ENCODE results near the gene MPDU1.
A peak's percentile ranks its signal among the peaks of the same experiment; 100 is the strongest.
"Not testable (repeated sequence)": the region's sequence is repeated elsewhere in the genome, so short reads cannot be mapped to it uniquely, and the experiment has no call there.

Gene MPDU1

DNA sequence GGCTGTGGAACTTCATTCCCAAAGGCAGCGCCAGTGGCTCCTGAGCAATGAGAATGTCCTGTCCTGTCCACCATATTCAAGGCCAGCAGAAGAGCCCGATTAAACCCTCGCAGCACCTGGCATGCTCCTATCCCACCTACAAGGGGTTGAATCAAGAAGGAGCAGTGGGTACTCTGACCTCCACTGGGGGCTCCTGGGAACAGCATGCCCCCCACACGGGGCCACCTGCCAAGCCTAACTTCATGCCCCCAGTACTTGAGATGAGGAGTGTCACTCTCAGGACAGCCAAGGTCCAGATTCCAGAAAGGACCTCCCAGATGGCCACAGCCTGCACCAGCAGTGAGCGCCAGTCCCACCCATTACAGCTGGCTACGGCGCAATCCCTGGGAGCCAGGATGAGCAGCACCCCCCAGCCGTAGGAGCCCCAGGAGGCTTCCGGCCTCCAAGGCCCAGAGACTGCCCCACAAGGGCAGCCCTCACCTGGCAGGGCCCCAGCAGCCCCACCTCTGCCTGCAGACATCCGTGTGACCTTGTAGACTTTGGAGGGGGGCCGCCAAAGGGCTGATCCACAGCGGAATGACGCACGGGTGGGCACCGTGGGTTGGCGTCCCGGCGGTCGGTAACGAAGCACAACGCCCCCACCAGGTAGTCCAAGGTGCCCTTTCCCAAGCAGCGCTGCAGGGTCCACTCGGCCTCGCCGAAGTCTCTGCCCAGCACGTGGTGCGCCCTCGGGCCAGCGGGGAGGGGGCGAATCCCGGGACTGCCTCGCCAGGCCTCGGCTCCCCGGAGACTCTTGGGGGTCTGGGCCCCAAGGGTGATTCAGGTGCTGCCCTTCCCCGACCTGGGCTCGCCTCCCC lies 1.0 kb upstream of the MPDU1 start:
- FAIRE-seq = no peak

DNA sequence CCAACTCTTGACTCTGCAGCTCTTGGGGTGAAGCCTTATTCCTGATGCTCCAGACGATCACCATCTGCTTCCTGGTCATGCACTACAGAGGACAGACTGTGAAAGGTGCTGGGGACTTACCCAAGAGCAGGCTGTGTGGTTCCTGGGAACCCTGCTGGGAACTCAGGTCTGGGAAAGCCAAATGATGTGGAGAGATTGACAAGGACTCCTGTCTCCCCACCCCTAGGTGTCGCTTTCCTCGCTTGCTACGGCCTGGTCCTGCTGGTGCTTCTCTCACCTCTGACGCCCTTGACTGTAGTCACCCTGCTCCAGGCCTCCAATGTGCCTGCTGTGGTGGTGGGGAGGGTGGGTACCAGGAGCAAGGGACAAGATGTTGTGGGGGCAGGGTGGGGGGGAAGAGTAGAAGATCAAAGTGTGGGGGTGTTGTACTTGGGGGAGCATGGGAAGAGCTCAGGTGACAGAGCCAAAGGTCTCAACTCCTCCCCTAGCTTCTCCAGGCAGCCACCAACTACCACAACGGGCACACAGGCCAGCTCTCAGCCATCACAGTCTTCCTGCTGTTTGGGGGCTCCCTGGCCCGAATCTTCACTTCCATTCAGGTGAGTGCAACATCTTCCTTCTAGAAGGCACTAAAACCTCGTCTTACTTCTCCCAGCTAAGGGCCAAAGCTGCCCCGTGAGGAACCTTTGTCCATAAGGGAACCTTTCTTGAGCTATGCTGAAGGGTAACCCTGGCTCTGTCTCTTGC lies 3.2 kb downstream of the MPDU1 start:
- FAIRE-seq = peak; percentile 80

- FAIRE-seq = peak; percentile 63
Measured at GRCh38 chr17:7587420-7588151, 3.9 kb downstream of the MPDU1 start.

DNA sequence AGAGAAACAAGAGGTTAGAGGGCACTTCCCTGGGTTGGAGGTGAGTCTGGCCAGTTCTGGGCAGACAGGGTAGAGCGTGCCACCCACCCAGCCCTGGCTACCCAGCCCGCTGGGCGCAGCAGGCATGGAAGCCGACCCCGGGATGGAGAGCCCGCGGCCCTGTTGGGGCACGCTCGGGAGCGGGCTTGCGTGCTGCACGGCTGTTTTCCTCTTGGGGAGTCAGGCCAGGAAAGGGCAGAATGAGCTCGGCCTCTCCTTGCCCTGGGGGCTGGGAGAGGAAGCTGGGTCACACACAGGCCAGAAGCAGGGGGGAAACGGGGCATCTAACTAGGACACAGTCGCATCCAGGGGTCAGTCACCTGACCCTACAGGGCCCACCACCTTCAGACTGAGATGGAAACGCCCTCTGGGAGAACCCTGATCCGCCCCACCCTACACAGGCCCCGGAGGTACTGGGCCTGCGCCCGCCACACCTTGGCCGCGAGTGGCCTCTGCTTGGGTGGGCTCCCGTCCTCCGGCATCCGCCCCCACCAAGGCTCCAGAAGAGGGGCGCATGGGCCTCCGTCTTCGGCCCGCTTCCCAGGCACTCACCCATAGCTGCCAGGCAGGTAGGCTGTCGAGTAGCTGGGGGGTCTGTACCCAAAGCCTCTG lies 5.0 kb downstream of the MPDU1 start:
- no peak for FAIRE-seq

GRCh38 chr17:7589204-7589868 lies 5.7 kb downstream of the MPDU1 start:
- peak; percentile 88 for FAIRE-seq

DNA sequence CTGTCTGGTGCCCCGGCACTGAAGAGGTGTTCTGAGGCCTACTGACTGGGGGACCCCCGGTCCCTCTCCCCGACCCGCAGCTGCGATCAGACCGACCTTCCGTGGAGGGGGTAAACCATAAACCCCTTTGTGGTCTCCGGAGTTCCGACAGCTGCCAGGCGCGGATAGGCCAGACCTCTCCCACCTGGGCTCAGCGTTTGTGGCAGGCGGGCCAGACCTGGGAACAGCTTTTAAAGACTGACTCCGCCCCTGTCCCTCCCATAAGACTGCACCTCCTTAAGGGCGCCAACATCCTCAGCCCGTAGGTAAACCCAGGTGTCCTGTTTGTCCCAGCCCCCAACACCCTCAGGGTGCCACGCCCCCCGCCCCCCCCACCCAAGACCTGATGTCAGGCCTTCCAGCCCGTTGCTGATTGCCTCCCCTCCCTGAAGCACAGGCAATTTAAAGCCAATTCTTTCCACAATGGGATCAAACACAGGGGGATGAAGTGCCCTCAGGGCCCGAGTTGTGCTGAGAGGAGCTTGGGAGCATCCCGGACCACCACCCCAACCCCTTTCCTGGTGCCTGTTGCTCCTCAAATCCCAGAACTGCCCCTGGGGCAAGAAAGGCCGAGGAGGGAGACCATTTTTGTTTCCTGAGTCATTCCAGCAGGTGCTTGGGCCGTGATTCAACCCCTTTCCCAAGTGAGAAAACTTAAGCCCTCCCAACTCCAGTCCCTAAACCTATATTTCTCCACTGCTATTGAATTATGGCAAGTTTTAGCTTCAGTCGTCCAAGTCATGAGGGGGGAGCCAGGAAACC lies 6.4 kb downstream of the MPDU1 start, which contains the start of gene SOX15:
Gene SOX15 (minus strand): TSS at position 204 of the 801 bp plus-strand sequence. CDS start 418 bp downstream, outside the sequence.
- FAIRE-seq = peak; percentile 94

DNA sequence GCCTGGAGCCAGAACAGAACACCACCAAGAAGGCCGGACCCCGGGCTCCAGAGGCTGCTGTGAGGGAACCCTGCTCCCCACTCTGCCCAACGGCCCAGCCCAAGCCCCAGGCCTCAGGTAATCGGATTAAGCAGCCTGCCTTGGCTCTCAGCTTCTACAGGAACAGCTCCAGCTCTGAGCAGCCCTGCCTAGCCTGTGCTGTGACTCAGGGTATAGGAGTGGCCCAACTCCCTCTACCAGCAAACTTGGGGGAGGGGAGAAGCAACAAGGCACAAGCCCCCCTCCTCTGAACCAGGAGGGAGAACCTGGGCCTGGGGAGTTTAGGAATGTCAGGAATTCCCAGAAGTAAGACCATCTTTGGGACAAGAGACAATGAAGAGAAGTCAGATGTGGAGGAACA lies 7.1 kb downstream of the MPDU1 start:
- no peak for FAIRE-seq

DNA sequence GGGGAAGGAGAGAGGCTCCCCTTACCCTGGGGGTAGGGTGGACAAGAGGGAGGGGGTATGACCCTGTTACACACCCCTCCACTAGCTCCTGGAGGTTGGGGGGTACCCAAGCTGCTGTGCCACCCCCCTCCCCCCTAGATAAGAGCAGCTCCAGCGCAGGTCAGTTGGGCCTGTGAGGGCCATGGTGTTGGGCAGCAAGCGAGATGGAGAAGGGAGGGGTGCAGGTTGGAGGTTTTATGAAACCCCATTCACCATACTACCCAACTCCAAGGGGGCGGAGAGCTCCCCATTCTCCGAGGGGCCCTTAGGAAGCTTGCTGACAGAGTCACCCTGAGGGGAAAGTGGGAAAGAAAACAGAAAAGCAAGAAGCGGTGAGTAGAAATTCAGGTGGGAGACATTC lies 7.9 kb downstream of the MPDU1 start:
- FAIRE-seq = no peak

- FAIRE-seq = no peak
Measured at GRCh38 chr17:7592422-7593021, 8.9 kb downstream of the MPDU1 start.

GRCh38 chr17:7593296-7593695 lies 9.6 kb downstream of the MPDU1 start:
- FAIRE-seq = no peak

- FAIRE-seq = not testable (repeated sequence)
Measured at GRCh38 chr17:7597561-7597960, 13.9 kb downstream of the MPDU1 start.

DNA sequence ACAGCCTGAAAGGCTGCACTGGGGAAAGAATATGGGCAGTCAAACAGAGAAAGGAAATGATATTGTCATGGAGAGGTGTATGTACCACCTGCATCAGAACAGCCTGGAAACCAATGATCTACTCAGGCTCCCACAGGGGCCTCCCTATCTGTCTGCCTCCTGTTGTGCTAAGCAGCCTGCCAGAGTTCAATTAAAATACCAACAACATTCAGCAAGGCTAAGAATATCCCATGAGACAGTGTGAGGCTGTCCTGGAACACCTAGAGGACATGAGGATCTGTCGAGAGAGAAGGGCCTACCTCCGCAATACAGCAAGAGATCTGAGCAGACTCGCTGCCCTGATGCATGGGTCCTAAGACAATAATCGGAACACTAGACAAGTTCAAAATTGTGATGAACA lies 22.6 kb downstream of the MPDU1 start:
- no peak for FAIRE-seq

- no peak for FAIRE-seq
Measured at GRCh38 chr17:7610641-7611040, 27.0 kb downstream of the MPDU1 start.

DNA sequence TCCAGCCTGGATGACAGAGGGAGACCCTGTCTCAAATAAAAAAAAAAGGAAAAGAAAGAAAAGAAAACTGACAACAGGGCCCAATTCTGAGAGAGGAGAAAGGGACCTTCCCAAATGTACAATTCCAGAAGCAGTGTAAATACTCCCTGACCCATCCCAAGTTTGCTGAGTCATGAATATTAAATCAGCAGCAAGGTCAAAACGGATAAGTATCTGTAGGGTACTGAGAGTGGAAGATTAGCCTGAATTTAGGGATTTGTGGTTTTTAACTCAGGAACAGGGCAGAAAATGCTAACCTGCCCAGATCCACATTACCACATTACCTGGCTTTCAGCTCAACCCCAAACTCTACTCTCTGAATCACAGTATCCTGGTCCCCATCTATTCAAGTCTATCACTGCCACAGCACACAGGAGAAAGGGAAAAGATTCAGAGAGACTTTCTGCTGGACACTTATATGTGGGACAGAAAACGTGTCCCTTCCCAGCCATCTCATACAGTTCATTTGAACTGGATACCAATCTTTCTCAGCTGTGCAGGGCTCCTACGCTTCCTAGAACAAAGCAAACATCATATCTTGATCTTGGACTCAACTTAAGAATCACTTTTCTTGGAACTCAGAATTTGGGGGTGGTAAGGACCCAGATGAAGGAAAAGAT lies 28.1 kb downstream of the MPDU1 start:
- no peak for FAIRE-seq

GRCh38 chr17:7612294-7612640 lies 28.6 kb downstream of the MPDU1 start:
- no peak for FAIRE-seq

GRCh38 chr17:7613769-7614424 lies 30.2 kb downstream of the MPDU1 start:
- no peak for FAIRE-seq

GRCh38 chr17:7614425-7615264 lies 31.0 kb downstream of the MPDU1 start, which contains the start of gene FXR2:
Gene FXR2, minus strand, starts transcription at chr17:7614897. Its CDS starts 365 bp downstream, at chr17:7614532.
- FAIRE-seq = peak; percentile 99

GRCh38 chr17:7615265-7615747 lies 31.7 kb downstream of the MPDU1 start:
- no peak for FAIRE-seq

DNA sequence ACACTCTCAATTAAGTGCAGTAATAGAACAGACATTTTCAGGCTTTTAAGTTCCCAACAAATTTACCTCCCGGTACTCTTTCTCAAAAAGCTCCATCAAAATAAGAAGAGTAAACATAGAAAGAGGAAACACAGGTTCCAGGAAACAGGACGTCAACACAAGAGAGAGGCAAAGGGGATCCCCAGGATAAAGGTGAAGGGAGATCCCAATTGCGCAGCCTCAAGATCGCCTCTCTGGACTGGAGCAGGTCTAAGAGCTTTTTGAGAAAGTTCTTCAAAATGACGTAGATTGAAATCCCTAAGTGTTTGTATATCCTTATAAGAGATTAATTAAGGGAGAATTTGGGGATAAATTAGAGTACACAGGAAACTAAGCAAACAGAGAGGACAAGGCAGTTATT lies 35.0 kb downstream of the MPDU1 start:
- no peak for FAIRE-seq

Data from G401.6 (cell line).